ENCODE data around the gene KLK7.

DNA sequence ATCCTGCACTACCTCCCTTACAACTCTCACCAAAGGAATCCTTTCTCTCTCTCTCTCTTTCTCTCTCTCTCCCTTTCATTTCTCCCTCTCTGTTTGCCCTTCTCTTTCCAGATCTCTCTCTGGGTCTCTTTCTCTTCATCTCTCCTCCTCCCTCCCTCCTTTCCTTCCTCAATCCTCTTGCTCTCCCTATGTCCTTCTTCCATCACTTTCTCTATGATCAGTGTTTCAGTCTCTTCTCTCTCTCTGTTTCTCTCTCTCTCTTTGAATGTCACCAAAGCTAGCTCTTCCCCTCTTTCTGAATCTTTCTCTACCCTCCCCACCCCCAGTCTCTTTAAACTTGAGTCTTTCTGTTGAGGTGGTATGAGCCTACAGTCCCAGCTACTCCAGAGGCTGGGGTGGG is 52.7 kb downstream of the KLK7 start:
- TF ChIP-seq, protein P1, sequence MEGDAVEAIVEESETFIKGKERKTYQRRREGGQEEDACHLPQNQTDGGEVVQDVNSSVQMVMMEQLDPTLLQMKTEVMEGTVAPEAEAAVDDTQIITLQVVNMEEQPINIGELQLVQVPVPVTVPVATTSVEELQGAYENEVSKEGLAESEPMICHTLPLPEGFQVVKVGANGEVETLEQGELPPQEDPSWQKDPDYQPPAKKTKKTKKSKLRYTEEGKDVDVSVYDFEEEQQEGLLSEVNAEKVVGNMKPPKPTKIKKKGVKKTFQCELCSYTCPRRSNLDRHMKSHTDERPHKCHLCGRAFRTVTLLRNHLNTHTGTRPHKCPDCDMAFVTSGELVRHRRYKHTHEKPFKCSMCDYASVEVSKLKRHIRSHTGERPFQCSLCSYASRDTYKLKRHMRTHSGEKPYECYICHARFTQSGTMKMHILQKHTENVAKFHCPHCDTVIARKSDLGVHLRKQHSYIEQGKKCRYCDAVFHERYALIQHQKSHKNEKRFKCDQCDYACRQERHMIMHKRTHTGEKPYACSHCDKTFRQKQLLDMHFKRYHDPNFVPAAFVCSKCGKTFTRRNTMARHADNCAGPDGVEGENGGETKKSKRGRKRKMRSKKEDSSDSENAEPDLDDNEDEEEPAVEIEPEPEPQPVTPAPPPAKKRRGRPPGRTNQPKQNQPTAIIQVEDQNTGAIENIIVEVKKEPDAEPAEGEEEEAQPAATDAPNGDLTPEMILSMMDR (conservative IDR thresholded peaks at IDR 0.05; ENCODE audit: low read depth, low read length): no peak
- no peak for TF ChIP-seq FOS (IDR thresholded peaks at IDR 0.05; ENCODE audit: low read depth, low read length)
